GM23248 (cell line): ENCODE results near the gene EPM2A. TPM values are rescaled to one million over a fixed set of nuclear protein-coding genes. Genes with fewer than 3 reads are reported as not detected.

ENCODE experiments used
- DNase-seq: peaks from one replicate; pipeline ENCODE4 v3.0.0-alpha.2; 2015
- H2AFZ ChIP-seq: fragments of 200-600 bp; sonication (generic); 2 replicates; pipeline ENCODE4 v1.6.1; 2016; ENCODE audit warnings: antibody characterized with exemption
- H3F3A ChIP-seq: fragments of 200-600 bp; sonication (generic); 2 replicates; pipeline ENCODE4 v1.6.1; 2016; ENCODE audit warnings: mild to moderate bottlenecking, antibody characterized with exemption, mixed run types; ENCODE audit not compliant: insufficient read depth
- H3K27ac ChIP-seq: fragments of 200-600 bp; sonication (generic); 2 replicates; pipeline ENCODE4 v1.5.1; 2016; ENCODE audit warnings: mild to moderate bottlenecking
- H3K27me3 ChIP-seq: fragments of 200-600 bp; sonication (generic); replicated peaks from 2 replicates; pipeline ENCODE4 v1.6.1; 2016; ENCODE audit warnings: mild to moderate bottlenecking; ENCODE audit not compliant: insufficient read depth
- H3K36me3 ChIP-seq: fragments of 200-600 bp; sonication (generic); 2 replicates; pipeline ENCODE4 v1.6.1; 2016; ENCODE audit warnings: low read depth, mild to moderate bottlenecking
- H3K4me1 ChIP-seq: fragments of 200-600 bp; sonication (generic); 2 replicates; pipeline ENCODE4 v1.6.1; 2016; ENCODE audit warnings: mild to moderate bottlenecking; ENCODE audit not compliant: insufficient read depth
- H3K4me2 ChIP-seq: fragments of 200-600 bp; sonication (generic); one replicate; pipeline ENCODE4 v1.6.1; 2016; ENCODE audit warnings: mild to moderate bottlenecking; ENCODE audit not compliant: unreplicated experiment
- H3K4me3 ChIP-seq: fragments of 200-600 bp; sonication (generic); 2 replicates; pipeline ENCODE4 v1.5.1; 2016; ENCODE audit warnings: mild to moderate bottlenecking
- H3K79me2 ChIP-seq: fragments of 200-600 bp; sonication (generic); 2 replicates; pipeline ENCODE4 v1.6.1; 2016; ENCODE audit warnings: mild to moderate bottlenecking; ENCODE audit not compliant: insufficient read depth
- H3K9ac ChIP-seq: fragments of 200-600 bp; sonication (generic); 2 replicates; pipeline ENCODE4 v1.6.1; 2016; ENCODE audit warnings: mild to moderate bottlenecking
- H3K9me2 ChIP-seq: fragments of 200-600 bp; sonication (generic); 2 replicates; pipeline ENCODE4 v1.6.1; 2016; ENCODE audit warnings: mixed run types, mild to moderate bottlenecking, moderate library complexity; ENCODE audit not compliant: insufficient read depth
- H3K9me3 ChIP-seq: fragments of 200-600 bp; sonication (generic); one replicate; pipeline ENCODE4 v1.6.1; 2017; ENCODE audit warnings: low read depth
- H4K20me1 ChIP-seq: fragments of 200-600 bp; sonication (generic); 2 replicates; pipeline ENCODE4 v1.6.0; 2016; ENCODE audit not compliant: insufficient read depth
- EZH2 ChIP-seq: fragments of 200-600 bp; sonication (generic); IDR thresholded peaks from 2 replicates; pipeline ENCODE4 v1.6.1; 2018; ENCODE audit warnings: antibody characterized with exemption, mild to moderate bottlenecking; ENCODE audit not compliant: insufficient read depth, poor library complexity, severe bottlenecking
- EZH2phosphoT487 ChIP-seq: fragments of 200-600 bp; sonication (generic); IDR thresholded peaks from 2 replicates; pipeline ENCODE4 v1.6.1; 2018; ENCODE audit warnings: antibody characterized with exemption, moderate library complexity, mild to moderate bottlenecking, low read depth; ENCODE audit not compliant: insufficient read depth
- WGBS, 2 experiments: methylation state at CpG; one replicate each; pipeline ENCODE4 v1.1.6; 2015 to 2017; ENCODE audit warnings: low lambda C conversion rate in 2 of 2, low coverage in 1 of 2; ENCODE audit errors: missing lambda C conversion rate in 2 of 2; 5-methylcytosine and 5-hydroxymethylcytosine counted together
- in situ Hi-C: fragments of 300-500 bp; cut with MboI; formaldehyde crosslinking; loops from 2 replicates; pipeline ENCODE4 v1.15.0; 2020
- polyA plus RNA-seq: library from polyadenylated mRNA; unstranded; fragments of >200 nt; fragmentation: Nextera tagmentation; extraction: Ambion mirVana; gene quantifications from 2 replicates; pipeline ENCODE4 v1.2.1, GENCODE V29; 2016
- total RNA-seq: library from RNA; depleted of rRNA; stranded (reverse); fragments of >200 nt; shearing (Covaris generic); gene quantifications from 2 replicates; pipeline ENCODE4 v1.2.3, GENCODE V29; 2014

Gene EPM2A
- total and polyA plus RNA-seq, 2 experiments from 2014 or later = 2.7 to 3.5 TPM

DNA sequence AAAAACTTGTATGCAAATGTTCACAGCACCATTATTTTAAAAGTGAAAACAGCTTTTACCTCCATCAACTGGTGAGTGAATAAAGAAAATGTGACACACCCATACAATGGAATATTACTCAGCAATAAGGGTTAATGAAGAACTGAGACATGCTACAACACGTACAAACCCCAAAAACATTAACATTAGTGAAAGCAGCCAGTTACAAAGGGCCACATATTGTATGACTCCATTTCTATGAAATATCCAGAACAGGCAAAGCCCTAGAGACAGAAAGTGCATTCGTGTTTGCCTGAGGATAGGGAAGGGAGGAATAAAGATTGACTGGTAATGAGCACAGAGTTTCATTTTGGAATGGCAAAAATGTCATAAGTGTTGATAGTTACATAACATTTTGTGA is 21.5 kb downstream of the EPM2A start:
- Histone ChIP-seq H2AFZ (no peak overlapping the region), H3K9me3 (no peaks in the 10 kb centered on the region), H3K4me2 (no peak overlapping the region), H3K9ac (no peak overlapping the region), H4K20me1 (no peaks in the 10 kb centered on the region), H3K27me3 (no peaks in the 10 kb centered on the region), H3F3A (no peaks in the 10 kb centered on the region), H3K27ac (no peak overlapping the region), H3K4me1 (no peaks in the 10 kb centered on the region), H3K36me3 (no peaks in the 10 kb centered on the region), H3K4me3 (no peak overlapping the region), H3K79me2 (no peaks in the 10 kb centered on the region), H3K9me2 (no peaks in the 10 kb centered on the region)
- DNase-seq = no peak
- WGBS, 2 experiments = 60 to 62% methylated on average over 2 of the region's 2 CpGs
- in situ Hi-C loops = no loop called here
- TF ChIP-seq EZH2phosphoT487 (no peak), EZH2 (no peak)

DNA sequence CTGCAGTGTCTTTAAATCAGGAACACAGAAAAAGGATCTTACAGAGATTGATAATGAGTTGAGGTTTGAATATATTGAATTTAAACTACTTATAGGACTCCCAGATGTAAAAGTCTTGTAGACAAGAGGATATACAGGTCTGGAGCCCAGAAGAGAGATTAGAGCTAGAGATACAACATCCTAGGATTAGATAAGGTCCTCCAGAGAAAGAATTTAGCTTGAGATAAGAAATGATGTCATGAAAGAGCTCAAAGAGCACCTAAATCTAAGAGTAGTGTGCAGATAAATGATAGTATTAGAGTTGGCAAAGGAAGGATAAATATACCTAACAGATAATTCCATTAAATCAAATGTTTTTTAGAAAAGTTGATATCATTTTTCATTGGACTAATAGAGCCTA is 23.9 kb downstream of the EPM2A start:
- Histone ChIP-seq H3K4me1 (no peaks in the 10 kb centered on the region), H3K27me3 (no peaks in the 10 kb centered on the region), H3K79me2 (no peaks in the 10 kb centered on the region), H3K9me3 (no peaks in the 10 kb centered on the region), H3K4me3 (no peak overlapping the region), H3K4me2 (no peak overlapping the region), H4K20me1 (no peaks in the 10 kb centered on the region), H3K9me2 (no peaks in the 10 kb centered on the region), H3K27ac (no peak overlapping the region), H3K9ac (no peak overlapping the region), H2AFZ (no peak overlapping the region), H3K36me3 (no peaks in the 10 kb centered on the region), H3F3A (no peaks in the 10 kb centered on the region)
- no peak for DNase-seq
- in situ Hi-C loops = no loop called here
- TF ChIP-seq EZH2 (no peak), EZH2phosphoT487 (no peak)

DNA sequence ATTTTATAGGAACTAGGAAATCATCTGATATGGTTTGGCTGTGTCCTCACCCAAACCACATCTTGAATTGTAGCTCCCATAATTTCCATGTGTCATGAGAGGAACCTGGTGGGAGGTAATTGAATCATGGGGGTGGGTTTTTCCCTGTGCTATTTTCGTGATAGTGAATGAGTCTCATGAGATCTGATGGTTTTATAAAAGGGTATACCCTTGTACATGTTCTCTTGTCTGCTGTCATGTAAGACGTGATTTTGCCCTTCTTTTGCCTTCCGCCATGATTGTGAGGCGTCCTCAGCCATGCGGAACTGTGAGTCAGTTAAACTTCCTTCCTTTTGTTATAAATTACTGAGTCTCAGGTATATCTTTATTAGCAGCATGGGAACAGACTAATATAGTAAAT is 27.9 kb downstream of the EPM2A start:
- H3K9ac ChIP-seq = no peak overlapping the region
- H2AFZ ChIP-seq = no peak overlapping the region
- H3K79me2 ChIP-seq = no peaks in the 10 kb centered on the region
- no peaks in the 10 kb centered on the region for H4K20me1 ChIP-seq
- H3K36me3 ChIP-seq = no peaks in the 10 kb centered on the region
- no peak overlapping the region for H3K4me2 ChIP-seq
- H3K27me3 ChIP-seq = no peaks in the 10 kb centered on the region
- TF ChIP-seq EZH2 (no peak), EZH2phosphoT487 (no peak)
- H3K4me1 ChIP-seq = peaks cover 8% of the 10 kb centered on the region; the same call in 1 of the 2 replicates
- H3F3A ChIP-seq = no peaks in the 10 kb centered on the region
- DNase-seq = no peak
- WGBS, 2 experiments = 91% methylated on average over 5 of the region's 5 CpGs
- no peak overlapping the region for H3K27ac ChIP-seq
- H3K4me3 ChIP-seq = no peak overlapping the region
- in situ Hi-C loops = no loop called here
- H3K9me3 ChIP-seq = no peaks in the 10 kb centered on the region
- H3K9me2 ChIP-seq = no peaks in the 10 kb centered on the region

DNA sequence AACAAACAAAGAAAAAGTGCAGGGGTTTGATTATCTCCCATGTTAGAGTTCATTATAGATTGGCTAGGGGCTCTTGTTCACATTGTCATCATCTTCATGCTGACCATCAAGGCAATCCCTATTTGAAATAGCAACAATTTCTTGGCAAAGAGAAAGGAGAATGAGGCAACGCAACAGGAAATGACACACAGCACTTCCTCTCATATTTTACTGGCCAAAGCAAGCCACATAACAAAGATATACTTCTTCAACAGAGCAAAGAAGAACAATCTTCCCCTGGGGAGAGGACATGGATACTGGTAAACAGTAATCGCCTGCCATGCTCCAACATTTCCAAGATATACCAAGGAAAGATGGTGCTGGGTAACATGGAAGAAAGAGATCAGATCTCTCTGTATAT is 29.8 kb downstream of the EPM2A start:
- peak overlapping the region; percentile 6; the same call in 1 of the 2 replicates for H3K27ac ChIP-seq
- H3K36me3 ChIP-seq = no peaks in the 10 kb centered on the region
- peaks cover 11% of the 10 kb centered on the region for H3K4me1 ChIP-seq
- H2AFZ ChIP-seq = peak overlapping the region; percentile 65
- H4K20me1 ChIP-seq = no peaks in the 10 kb centered on the region
- H3F3A ChIP-seq = no peaks in the 10 kb centered on the region
- no peak overlapping the region for H3K4me3 ChIP-seq
- TF ChIP-seq EZH2 (no peak), EZH2phosphoT487 (no peak)
- H3K79me2 ChIP-seq = no peaks in the 10 kb centered on the region
- no peaks in the 10 kb centered on the region for H3K9me2 ChIP-seq
- H3K9ac ChIP-seq = no peak overlapping the region
- 53 to 65% methylated on average over 2 of the region's 2 CpGs for WGBS, 2 experiments
- H3K9me3 ChIP-seq = no peaks in the 10 kb centered on the region
- in situ Hi-C loops = no loop called here
- no peaks in the 10 kb centered on the region for H3K27me3 ChIP-seq
- peak overlapping the region; percentile 28 for H3K4me2 ChIP-seq
- DNase-seq = peak; percentile 59
